ENCODE measurements around the gene C1orf21.

DNA sequence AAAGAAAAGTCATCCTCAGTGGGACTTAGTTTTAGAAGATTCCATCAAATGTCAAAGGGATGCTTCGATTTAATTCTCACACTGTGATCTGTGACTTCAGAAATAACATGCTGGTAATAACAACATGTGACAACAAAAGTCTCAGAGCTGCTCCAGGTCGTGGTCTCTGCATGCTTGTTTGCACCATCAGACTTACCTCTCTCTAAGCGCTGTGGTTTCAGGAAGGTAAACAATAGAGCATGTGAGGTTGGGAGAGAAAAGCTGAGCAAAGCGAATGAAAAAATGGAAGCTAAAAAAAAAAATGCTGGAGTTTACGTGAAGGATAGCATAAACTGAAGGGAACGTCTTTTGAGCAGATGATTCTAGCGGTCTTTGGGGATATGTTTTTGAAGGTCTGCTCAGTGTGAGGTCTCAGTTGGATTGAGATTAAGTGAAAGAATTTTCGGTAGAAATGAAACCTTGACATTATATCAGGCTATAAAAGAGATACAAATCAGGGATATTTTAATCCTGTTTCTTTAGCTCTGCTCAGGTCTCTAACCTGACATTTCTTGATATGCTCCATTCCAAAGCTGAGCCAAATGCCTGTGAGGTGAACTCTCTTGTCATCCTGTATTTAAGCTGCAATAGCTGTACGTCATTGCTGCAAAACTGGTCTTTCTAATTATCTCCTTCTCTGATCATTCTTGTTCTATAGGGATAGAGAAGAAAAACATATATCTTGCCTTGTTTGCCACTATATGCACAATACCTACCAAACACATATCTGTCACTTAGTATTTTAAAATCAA is 86.5 kb downstream of the C1orf21 start:
- TF ChIP-seq EZH2 (IDR thresholded peaks at IDR 0.05; ENCODE audit: low read length), result no peak
- TF ChIP-seq, protein P1, sequence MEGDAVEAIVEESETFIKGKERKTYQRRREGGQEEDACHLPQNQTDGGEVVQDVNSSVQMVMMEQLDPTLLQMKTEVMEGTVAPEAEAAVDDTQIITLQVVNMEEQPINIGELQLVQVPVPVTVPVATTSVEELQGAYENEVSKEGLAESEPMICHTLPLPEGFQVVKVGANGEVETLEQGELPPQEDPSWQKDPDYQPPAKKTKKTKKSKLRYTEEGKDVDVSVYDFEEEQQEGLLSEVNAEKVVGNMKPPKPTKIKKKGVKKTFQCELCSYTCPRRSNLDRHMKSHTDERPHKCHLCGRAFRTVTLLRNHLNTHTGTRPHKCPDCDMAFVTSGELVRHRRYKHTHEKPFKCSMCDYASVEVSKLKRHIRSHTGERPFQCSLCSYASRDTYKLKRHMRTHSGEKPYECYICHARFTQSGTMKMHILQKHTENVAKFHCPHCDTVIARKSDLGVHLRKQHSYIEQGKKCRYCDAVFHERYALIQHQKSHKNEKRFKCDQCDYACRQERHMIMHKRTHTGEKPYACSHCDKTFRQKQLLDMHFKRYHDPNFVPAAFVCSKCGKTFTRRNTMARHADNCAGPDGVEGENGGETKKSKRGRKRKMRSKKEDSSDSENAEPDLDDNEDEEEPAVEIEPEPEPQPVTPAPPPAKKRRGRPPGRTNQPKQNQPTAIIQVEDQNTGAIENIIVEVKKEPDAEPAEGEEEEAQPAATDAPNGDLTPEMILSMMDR (optimal IDR thresholded peaks at IDR 0.05 in 1 of 3, IDR thresholded peaks at IDR 0.05 in 1 of 3, conservative IDR thresholded peaks at IDR 0.05 in 1 of 3; ENCODE audit: extremely low read depth in 1 of 3, insufficient read depth in 2 of 3, low read length in 3 of 3), result no peak
